ENCODE data around the gene ZBTB6. TPM values are rescaled to one million over a fixed set of nuclear protein-coding genes. Genes with fewer than 3 reads are reported as not detected.

Gene ZBTB6
- total and polyA plus RNA-seq, 9 of the 15 experiments (the other 6 are each of a cell fraction or from before 2014, with no cell fraction given) = 1.4 to 7.2 (median 5.3) TPM

DNA sequence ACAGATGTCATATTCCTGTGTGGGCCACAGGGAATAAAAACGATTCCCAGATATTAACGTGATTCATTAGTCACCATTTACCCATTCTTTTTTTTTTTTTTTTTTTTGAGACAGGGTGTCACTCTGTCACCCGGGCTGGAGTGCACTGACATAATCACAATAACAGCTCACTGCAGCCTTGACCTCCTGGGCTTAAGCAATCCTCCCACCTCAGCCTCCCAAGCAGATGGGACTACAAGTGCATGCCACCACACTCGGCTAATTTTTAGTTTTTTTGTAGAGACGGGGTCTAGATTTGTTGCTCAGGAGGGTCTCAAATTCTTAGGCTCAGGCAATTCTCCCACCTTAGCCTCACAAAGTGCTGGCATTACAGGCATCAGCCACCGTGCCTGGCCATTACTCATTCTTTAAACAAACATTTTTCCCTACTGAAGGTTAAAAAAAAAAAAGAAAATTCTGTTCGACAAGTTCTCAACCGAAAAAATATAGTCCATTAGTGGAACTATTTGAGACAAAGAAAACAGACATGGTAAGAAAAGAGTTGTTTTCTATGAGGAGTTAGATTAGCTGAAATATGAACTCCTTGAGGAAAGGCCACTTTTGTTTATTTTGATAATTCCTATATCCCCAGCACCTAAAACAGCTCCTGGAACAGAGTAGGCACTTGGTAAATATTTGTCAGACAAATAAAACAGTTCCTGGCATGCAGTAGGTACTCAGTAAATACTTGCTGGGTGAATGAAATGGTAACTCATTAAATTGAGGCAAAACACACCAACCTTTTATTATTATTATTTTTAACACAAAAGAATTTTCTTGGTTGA, 52.6 kb downstream of the ZBTB6 start:
- no peaks in the 10 kb centered on the region for H4K20me1 ChIP-seq (replicated peaks; ENCODE audit: control insufficient read depth, insufficient read depth, low read length)
- no peak overlapping the region for H3K9ac ChIP-seq (ENCODE audit: insufficient read depth in 1 of 2, low read depth in 2 of 2, low read length in 2 of 2)

More for the DNA sequence above, 52.6 kb downstream of the ZBTB6 start:
- in situ Hi-C loops (cut with MboI) = no loop called here
- CTCF ChIA-PET (ENCODE audit: low intra/inter-chr PET ratio) = no interaction called here
- Histone ChIP-seq H3K4me1 (replicated peaks in 1 of 2; ENCODE audit: control insufficient read depth in 2 of 2, insufficient read depth in 2 of 2, low read length in 2 of 2) (no peaks in the 10 kb centered on the region), H3K27ac (ENCODE audit: extremely low read depth, low read depth, low read length) (no peak overlapping the region), H2AFZ (ENCODE audit: low read depth, low read length) (no peak overlapping the region), H3K79me2 (ENCODE audit: control insufficient read depth, insufficient read depth, low read length) (no peaks in the 10 kb centered on the region), H3K4me3 (no peak overlapping the region), H3K9me3 (replicated peaks; ENCODE audit: control insufficient read depth, insufficient read depth, low read depth, low read length) (no peaks in the 10 kb centered on the region), H3K27me3 (ENCODE audit: control insufficient read depth in 2 of 2, insufficient read depth in 2 of 2, low read length in 2 of 2) (no peaks in the 10 kb centered on the region), H3K4me2 (ENCODE audit: insufficient read depth, low read length) (no peak overlapping the region), H3K9me1 (ENCODE audit: control insufficient read depth, insufficient read depth, low read length) (no peaks in the 10 kb centered on the region), H3K36me3 (ENCODE audit: control insufficient read depth, insufficient read depth, low read length) (peaks cover 64% of the 10 kb centered on the region)
- WGBS (ENCODE audit: insufficient coverage, low coverage, missing lambda C conversion rate) = 84% methylated on average over 7 of the region's 8 CpGs
- DNase-seq (ENCODE audit: extremely low read depth in 1 of 4, low spot score in 3 of 4) (no peak), ATAC-seq (no peak), FAIRE-seq (no peak)
- TF ChIP-seq NFATC3 (IDR thresholded peaks at IDR 0.05) = no peak
- no peak for TF ChIP-seq ZNF717 (CRISPR knock-in tag; IDR thresholded peaks at IDR 0.05)
- no peak for TF ChIP-seq CBX5 (IDR thresholded peaks at IDR 0.05; ENCODE audit: borderline replicate concordance, low read depth)
- TF ChIP-seq, protein P1, sequence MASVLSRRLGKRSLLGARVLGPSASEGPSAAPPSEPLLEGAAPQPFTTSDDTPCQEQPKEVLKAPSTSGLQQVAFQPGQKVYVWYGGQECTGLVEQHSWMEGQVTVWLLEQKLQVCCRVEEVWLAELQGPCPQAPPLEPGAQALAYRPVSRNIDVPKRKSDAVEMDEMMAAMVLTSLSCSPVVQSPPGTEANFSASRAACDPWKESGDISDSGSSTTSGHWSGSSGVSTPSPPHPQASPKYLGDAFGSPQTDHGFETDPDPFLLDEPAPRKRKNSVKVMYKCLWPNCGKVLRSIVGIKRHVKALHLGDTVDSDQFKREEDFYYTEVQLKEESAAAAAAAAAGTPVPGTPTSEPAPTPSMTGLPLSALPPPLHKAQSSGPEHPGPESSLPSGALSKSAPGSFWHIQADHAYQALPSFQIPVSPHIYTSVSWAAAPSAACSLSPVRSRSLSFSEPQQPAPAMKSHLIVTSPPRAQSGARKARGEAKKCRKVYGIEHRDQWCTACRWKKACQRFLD (CRISPR knock-in tag; IDR thresholded peaks at IDR 0.05) = no peak
- no peak for TF ChIP-seq TSC22D4 (tag; IDR thresholded peaks at IDR 0.05)
- no peak for TF ChIP-seq NR2C2 (CRISPR knock-in tag; IDR thresholded peaks at IDR 0.05)
- TF ChIP-seq NR2C2 (tag; IDR thresholded peaks at IDR 0.05) = no peak
- no peak for TF ChIP-seq ARHGAP35 (IDR thresholded peaks at IDR 0.05; ENCODE audit: partially characterized antibody)
- no peak for TF ChIP-seq ZNF197 (CRISPR knock-in tag; IDR thresholded peaks at IDR 0.05; ENCODE audit: low read depth)
- no peak for TF ChIP-seq PTBP1 (IDR thresholded peaks at IDR 0.05; ENCODE audit: low read depth, low read length)
- TF ChIP-seq, protein P2, sequence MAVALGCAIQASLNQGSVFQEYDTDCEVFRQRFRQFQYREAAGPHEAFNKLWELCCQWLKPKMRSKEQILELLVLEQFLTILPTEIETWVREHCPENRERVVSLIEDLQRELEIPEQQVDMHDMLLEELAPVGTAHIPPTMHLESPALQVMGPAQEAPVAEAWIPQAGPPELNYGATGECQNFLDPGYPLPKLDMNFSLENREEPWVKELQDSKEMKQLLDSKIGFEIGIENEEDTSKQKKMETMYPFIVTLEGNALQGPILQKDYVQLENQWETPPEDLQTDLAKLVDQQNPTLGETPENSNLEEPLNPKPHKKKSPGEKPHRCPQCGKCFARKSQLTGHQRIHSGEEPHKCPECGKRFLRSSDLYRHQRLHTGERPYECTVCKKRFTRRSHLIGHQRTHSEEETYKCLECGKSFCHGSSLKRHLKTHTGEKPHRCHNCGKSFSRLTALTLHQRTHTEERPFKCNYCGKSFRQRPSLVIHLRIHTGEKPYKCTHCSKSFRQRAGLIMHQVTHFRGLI (CRISPR knock-in tag; IDR thresholded peaks at IDR 0.05) = no peak
- TF ChIP-seq CXXC5 (CRISPR knock-in tag; IDR thresholded peaks at IDR 0.05) = no peak
- TF ChIP-seq ZNF212 (CRISPR knock-in tag; IDR thresholded peaks at IDR 0.05) = no peak
- no peak for TF ChIP-seq IFI16 (CRISPR knock-in tag; IDR thresholded peaks at IDR 0.05)
- no peak for TF ChIP-seq CBFA2T3 (IDR thresholded peaks at IDR 0.05)
- TF ChIP-seq, protein P3, sequence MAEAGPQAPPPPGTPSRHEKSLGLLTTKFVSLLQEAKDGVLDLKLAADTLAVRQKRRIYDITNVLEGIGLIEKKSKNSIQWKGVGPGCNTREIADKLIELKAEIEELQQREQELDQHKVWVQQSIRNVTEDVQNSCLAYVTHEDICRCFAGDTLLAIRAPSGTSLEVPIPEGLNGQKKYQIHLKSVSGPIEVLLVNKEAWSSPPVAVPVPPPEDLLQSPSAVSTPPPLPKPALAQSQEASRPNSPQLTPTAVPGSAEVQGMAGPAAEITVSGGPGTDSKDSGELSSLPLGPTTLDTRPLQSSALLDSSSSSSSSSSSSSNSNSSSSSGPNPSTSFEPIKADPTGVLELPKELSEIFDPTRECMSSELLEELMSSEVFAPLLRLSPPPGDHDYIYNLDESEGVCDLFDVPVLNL (CRISPR knock-in tag; IDR thresholded peaks at IDR 0.05; ENCODE audit: low read depth) = no peak
- no peak for TF ChIP-seq SRF (CRISPR knock-in tag; IDR thresholded peaks at IDR 0.05)
- POLR2A ChIA-PET = no interaction called here
- intact Hi-C loops (cut with micrococcal nuclease) = no loop called here
- BruUV-seq (replicated peaks) = no TSS peak
